Heart left ventricle (tissue), 16 donors: ENCODE results near the gene PEAR1. TPM values are rescaled to one million over a fixed set of nuclear protein-coding genes. Genes with fewer than 3 reads are reported as not detected.
A peak's percentile ranks its signal among the peaks of the same experiment; 100 is the strongest.

ENCODE experiments used
- ATAC-seq, 4 donors: fragments of 200-7000 bp; cut with Tn5 transposase; one replicate each; pipeline ENCODE4 v1.9.1; 2020 to 2022; ENCODE audit warnings: moderate library complexity in 4 of 4, mild to moderate bottlenecking in 3 of 4, moderate number of reproducible peaks in 1 of 4
- DNase-seq, 5 donors: peaks; one replicate each; pipeline ENCODE4 v3.0.0-alpha.2; 2020
- H3K27ac ChIP-seq, 12 donors: fragments of 200-600 bp; sonication (generic) in 4 of 12; one replicate each; pipeline versions ENCODE4 v1.5.0 to v1.8.0; 2016 to 2022; ENCODE audit warnings: mild to moderate bottlenecking in 2 of 12
- H3K27me3 ChIP-seq, 9 donors: fragments of 200-600 bp; sonication (generic) in 2 of 9; one replicate each; pipeline versions ENCODE4 v1.5.1 to v1.8.0; 2016 to 2022; ENCODE audit warnings: mild to moderate bottlenecking in 3 of 9
- H3K36me3 ChIP-seq, 9 donors: fragments of 200-600 bp; sonication (generic) in 2 of 9; one replicate each; pipeline versions ENCODE4 v1.5.0 to v1.8.0; 2018 to 2022; ENCODE audit warnings: mild to moderate bottlenecking in 2 of 9
- H3K4me1 ChIP-seq, 12 donors: fragments of 200-600 bp; sonication (generic) in 4 of 12; one replicate each; pipeline versions ENCODE4 v1.5.0 to v1.8.0; 2016 to 2022; ENCODE audit warnings: mild to moderate bottlenecking in 3 of 12
- H3K4me3 ChIP-seq, 12 donors: fragments of 200-600 bp; sonication (generic) in 4 of 12; one replicate each; pipeline versions ENCODE4 v1.5.0 to v1.8.0; 2017 to 2022; ENCODE audit warnings: mild to moderate bottlenecking in 9 of 12, moderate library complexity in 4 of 12
- H3K9me3 ChIP-seq, 12 donors: fragments of 200-600 bp; sonication (generic) in 4 of 12; one replicate each; pipeline versions ENCODE4 v1.5.0 to v1.8.0; 2016 to 2022; ENCODE audit warnings: mild to moderate bottlenecking in 1 of 12
- POLR2A ChIP-seq, 2 donors: fragments of 450-650 bp; IDR thresholded peaks; one replicate each; pipeline ENCODE4 v1.6.1; 2017; ENCODE audit warnings: antibody characterized with exemption in 2 of 2, mild to moderate bottlenecking in 2 of 2, moderate library complexity in 2 of 2
- WGBS, 4 donors: extraction: QIAGEN DNeasy Blood & Tissue Kit in 2 of 4; methylation state at CpG; one replicate each; pipeline versions ENCODE4 v1.1.5 to v1.1.7; 2013 to 2018; 5-methylcytosine and 5-hydroxymethylcytosine counted together
- intact Hi-C, 10 donors: fragments of 100-400 bp; cut with DNase I; formaldehyde crosslinking; loops; one replicate each; pipeline versions ENCODE4 v1.11.1 to v1.14.2; 2022
- polyA plus RNA-seq, 2 donors: library from polyadenylated mRNA; stranded (reverse); fragments of 200-250 nt; gene quantifications; one replicate each; pipeline ENCODE4 v1.2.3, GENCODE V29; 2013
- total RNA-seq, 9 donors: library from RNA; depleted of rRNA in 2 of 9; stranded (reverse); fragments of >200 nt in 2 of 9; fragmentation: NEBNext Ultra II Directional in 3 of 9; extraction: Animal tissue kit (Norgen Biotek cat#: 25700) in 3 of 9; gene quantifications; one replicate each; pipeline versions ENCODE4 v1.1.0 to v1.2.4, GENCODE V29; 2016 to 2023
- TF ChIP-seq, protein P1 (sequence below), 12 donors: fragments of 200-600 bp; sonication (generic) in 4 of 12; IDR thresholded peaks; one replicate each; pipeline versions ENCODE4 v1.5.0 to v1.8.0; 2018 to 2022; ENCODE audit warnings: antibody characterized with exemption in 12 of 12, mild to moderate bottlenecking in 5 of 12
- donor health status: ischemic (EF 13 %, LVEDD 7.1; RV severe dilation, severe dysfunction).
- donor health status: healthy with polysubstance abuse.
- donor health status: DM: no; HTN: yes; CAD: no.
- donor health status: DM: no; HTN: no; CAD: no.
- donor health status: ischemic (EF 25% LVEDD 6.9; RV normal size, moderate dysfunction).
- donor health status: ischemic (EF 25% LVEDD 5.7; RV mildly dilated, moderate dysfunction).
- donor health status: healthy.
- donor health status: DM: yes; HTN: yes; CAD: no.
- donor health status: ischemic (EF 35%, LVEDD 5.7; RV mildly dilated, moderate dysfunction).
- donor health status: nonischemic (EF 11% LVEDD 7.7; RV severe dilation, severe dysfunction).
- donor health status: DM: yes; HTN: yes; CAD: no.
- donor health status: PGD.
- donor health status: ischemic (EF 29% LVEDD 5.4; RV normal size, mild dysfunction).
- donor health status: nonischemic (EF 23%, LVEDD 6.1; RV moderate dilation, normal function).

Gene PEAR1
- total and polyA plus RNA-seq, 11 donors = 4.1 to 14.7 (median 7.1) TPM

DNA sequence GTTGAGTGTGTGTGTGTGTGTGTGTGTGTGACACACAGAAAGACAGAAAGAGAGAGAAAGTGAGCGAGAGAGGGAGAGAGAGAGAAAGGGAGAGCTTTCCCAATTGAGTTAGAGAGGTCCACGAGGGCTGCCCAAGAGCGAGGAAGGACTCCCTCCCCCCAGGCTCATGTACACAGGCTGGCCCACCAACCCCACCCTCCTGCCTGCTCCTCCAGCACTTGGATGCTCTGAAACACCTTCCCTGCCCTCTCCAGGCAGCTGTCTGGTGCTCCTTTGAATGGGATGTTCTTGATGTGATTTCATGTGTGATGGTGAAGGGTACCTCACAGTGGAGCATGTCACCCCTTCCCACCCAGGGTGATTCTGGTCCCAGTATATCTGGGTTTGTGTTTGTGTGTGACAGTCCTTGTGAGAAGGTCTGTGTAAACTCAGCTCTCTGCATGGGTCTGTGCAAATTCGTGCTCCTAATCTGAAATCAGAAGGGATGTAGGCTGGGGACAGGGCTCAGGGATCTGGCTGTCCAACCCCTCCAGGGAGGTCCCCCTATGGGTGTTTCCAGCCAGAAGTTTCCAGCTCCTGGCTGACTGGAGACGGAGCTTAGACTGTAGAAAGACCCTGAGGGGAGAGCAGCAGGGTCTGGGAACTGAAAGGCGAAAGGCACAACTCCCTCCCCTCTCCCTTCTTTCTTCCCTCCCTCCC lies 6.8 kb upstream of the PEAR1 start:
- peaks cover 0 to 20% (median 2%) of the 10 kb centered on the region in 12 donors for H3K4me1 ChIP-seq
- 42 to 53% (median 47%) methylated on average over 6 of the region's 6 CpGs for WGBS, 4 donors
- intact Hi-C loops = loop anchor here in 4 of 10 donors (5.0 to 10.0 kb wide), 7 partner anchors 36 to 202 kb away; partner anchors contain the start of genes ISG20L2 (in 1 of the 4), LRRC71 (in 1 of the 4) and METTL25B (in 1 of the 4)
- DNase-seq = no peak
- TF ChIP-seq, protein P1, sequence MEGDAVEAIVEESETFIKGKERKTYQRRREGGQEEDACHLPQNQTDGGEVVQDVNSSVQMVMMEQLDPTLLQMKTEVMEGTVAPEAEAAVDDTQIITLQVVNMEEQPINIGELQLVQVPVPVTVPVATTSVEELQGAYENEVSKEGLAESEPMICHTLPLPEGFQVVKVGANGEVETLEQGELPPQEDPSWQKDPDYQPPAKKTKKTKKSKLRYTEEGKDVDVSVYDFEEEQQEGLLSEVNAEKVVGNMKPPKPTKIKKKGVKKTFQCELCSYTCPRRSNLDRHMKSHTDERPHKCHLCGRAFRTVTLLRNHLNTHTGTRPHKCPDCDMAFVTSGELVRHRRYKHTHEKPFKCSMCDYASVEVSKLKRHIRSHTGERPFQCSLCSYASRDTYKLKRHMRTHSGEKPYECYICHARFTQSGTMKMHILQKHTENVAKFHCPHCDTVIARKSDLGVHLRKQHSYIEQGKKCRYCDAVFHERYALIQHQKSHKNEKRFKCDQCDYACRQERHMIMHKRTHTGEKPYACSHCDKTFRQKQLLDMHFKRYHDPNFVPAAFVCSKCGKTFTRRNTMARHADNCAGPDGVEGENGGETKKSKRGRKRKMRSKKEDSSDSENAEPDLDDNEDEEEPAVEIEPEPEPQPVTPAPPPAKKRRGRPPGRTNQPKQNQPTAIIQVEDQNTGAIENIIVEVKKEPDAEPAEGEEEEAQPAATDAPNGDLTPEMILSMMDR (IDR thresholded peaks at IDR 0.05) = no peak
- no peak for TF ChIP-seq POLR2A (IDR thresholded peaks at IDR 0.05)
- no peaks in the 10 kb centered on the region for H3K36me3 ChIP-seq
- no peaks in the 10 kb centered on the region for H3K9me3 ChIP-seq
- H3K4me3 ChIP-seq = no peak overlapping the region
- ATAC-seq = no peak
- no peak overlapping the region for H3K27ac ChIP-seq
- H3K27me3 ChIP-seq = peaks cover 0 to 6% (median 0%) of the 10 kb centered on the region in 9 donors

GRCh38 chr1:156887317-156887716 lies 6.2 kb upstream of the PEAR1 start:
- no peak for TF ChIP-seq POLR2A (IDR thresholded peaks at IDR 0.05)
- TF ChIP-seq, protein P1 (IDR thresholded peaks at IDR 0.05) = no peak
- H3K4me3 ChIP-seq = no peak overlapping the region
- peaks cover 0 to 6% (median 0%) of the 10 kb centered on the region in 9 donors for H3K27me3 ChIP-seq
- intact Hi-C loops = loop anchor here in 4 of 10 donors (5.0 to 10.0 kb wide), 7 partner anchors 35 to 203 kb away; partner anchors contain the start of genes ISG20L2 (in 1 of the 4), LRRC71 (in 1 of the 4) and METTL25B (in 1 of the 4)
- no peaks in the 10 kb centered on the region for H3K9me3 ChIP-seq
- DNase-seq = no peak
- 41 to 54% (median 48%) methylated on average over 3 of the region's 3 CpGs for WGBS, 4 donors
- no peak for ATAC-seq
- H3K4me1 ChIP-seq = peaks cover 0 to 26% (median 6%) of the 10 kb centered on the region in 12 donors
- no peaks in the 10 kb centered on the region for H3K36me3 ChIP-seq
- no peak overlapping the region for H3K27ac ChIP-seq

- WGBS, 4 donors = 50 to 63% (median 59%) methylated on average over 6 of the region's 6 CpGs
- DNase-seq (peak in 1 of 5 donors; percentile 37), ATAC-seq (no peak)
- peaks cover 0 to 6% (median 0%) of the 10 kb centered on the region in 9 donors for H3K27me3 ChIP-seq
- H3K27ac ChIP-seq = no peak overlapping the region
- H3K36me3 ChIP-seq = no peaks in the 10 kb centered on the region
- TF ChIP-seq, protein P1 (IDR thresholded peaks at IDR 0.05) = no peak
- TF ChIP-seq POLR2A (IDR thresholded peaks at IDR 0.05) = no peak
- H3K4me3 ChIP-seq = no peak overlapping the region
- intact Hi-C loops = loop anchor here in 4 of 10 donors (5.0 to 10.0 kb wide), 7 partner anchors 35 to 203 kb away; partner anchors contain the start of genes ISG20L2 (in 1 of the 4), LRRC71 (in 1 of the 4) and METTL25B (in 1 of the 4)
- H3K4me1 ChIP-seq = peaks cover 0 to 30% (median 9%) of the 10 kb centered on the region in 12 donors
- H3K9me3 ChIP-seq = no peaks in the 10 kb centered on the region
Measured at GRCh38 chr1:156887734-156888133, 5.8 kb upstream of the PEAR1 start.
